Trophoblast cell (in vitro differentiated cells and primary cell): ENCODE measurements around the gene RAP1A.

ENCODE experiments used
- DNase-seq, 2 donors: peaks; one replicate each; pipeline ENCODE4 v3.0.0-alpha.2; 2016
- H2AFZ ChIP-seq: 2 replicates; pipeline ENCODE4 v1.6.1; 2013; ENCODE audit warnings: low read length, moderate library complexity, mild to moderate bottlenecking; ENCODE audit not compliant: insufficient read depth, poor library complexity
- H2AK5ac ChIP-seq: 2 replicates; pipeline ENCODE4 v1.6.1; 2013; ENCODE audit warnings: mild to moderate bottlenecking, low read length
- H2BK120ac ChIP-seq: 2 replicates; pipeline ENCODE4 v1.6.1; 2013; ENCODE audit warnings: low read length, mild to moderate bottlenecking, moderate library complexity; ENCODE audit not compliant: insufficient read depth, poor library complexity
- H2BK12ac ChIP-seq: 2 replicates; pipeline ENCODE4 v1.6.1; 2013; ENCODE audit warnings: mild to moderate bottlenecking, low read length, moderate library complexity
- H2BK5ac ChIP-seq: 2 replicates; pipeline ENCODE4 v1.6.1; 2013; ENCODE audit warnings: low read length, low read depth, moderate library complexity, mild to moderate bottlenecking; ENCODE audit not compliant: poor library complexity
- H3K14ac ChIP-seq: 2 replicates; pipeline ENCODE4 v1.6.1; 2013; ENCODE audit warnings: mild to moderate bottlenecking, low read length
- H3K18ac ChIP-seq: 2 replicates; pipeline ENCODE4 v1.6.1; 2013; ENCODE audit warnings: mild to moderate bottlenecking, low read length
- H3K23ac ChIP-seq: 2 replicates; pipeline ENCODE4 v1.6.1; 2013; ENCODE audit warnings: low read length
- H3K27ac ChIP-seq: 2 replicates; pipeline ENCODE4 v1.5.1; 2013; ENCODE audit warnings: low read depth, mild to moderate bottlenecking, inconsistent platforms, low read length, moderate library complexity
- H3K27me3 ChIP-seq: 2 replicates; pipeline ENCODE4 v1.6.1; 2013; ENCODE audit warnings: inconsistent platforms, mild to moderate bottlenecking, low read length, moderate library complexity; ENCODE audit not compliant: insufficient read depth
- H3K36me3 ChIP-seq, 2 experiments: 1 replicate in 1 of 2; 2 replicates in 1 of 2; pipeline ENCODE4 v1.6.1; 2013; ENCODE audit warnings: low read length in 2 of 2, mild to moderate bottlenecking in 2 of 2, moderate library complexity in 1 of 2; ENCODE audit not compliant: insufficient read depth in 2 of 2, control insufficient read depth in 1 of 2
- H3K4ac ChIP-seq: 2 replicates; pipeline ENCODE4 v1.6.1; 2013; ENCODE audit warnings: low read depth, mild to moderate bottlenecking, low read length, moderate library complexity
- H3K4me1 ChIP-seq, 2 experiments: 1 replicate in 1 of 2; 2 replicates in 1 of 2; pipeline ENCODE4 v1.6.1; 2013; ENCODE audit warnings: low read length in 2 of 2, mild to moderate bottlenecking in 2 of 2, moderate library complexity in 1 of 2; ENCODE audit not compliant: insufficient read depth in 2 of 2, control insufficient read depth in 1 of 2
- H3K4me2 ChIP-seq: 2 replicates; pipeline ENCODE4 v1.6.1; 2013; ENCODE audit warnings: inconsistent platforms, mild to moderate bottlenecking, low read length, moderate library complexity
- H3K4me3 ChIP-seq: 2 replicates; pipeline ENCODE4 v1.5.1; 2013; ENCODE audit warnings: mild to moderate bottlenecking, low read depth, low read length, inconsistent platforms
- H3K79me1 ChIP-seq: one replicate; pipeline ENCODE4 v1.6.1; 2013; ENCODE audit warnings: low read length
- H3K79me2 ChIP-seq: 2 replicates; pipeline ENCODE4 v1.6.1; 2013; ENCODE audit warnings: low read length, mild to moderate bottlenecking; ENCODE audit not compliant: control insufficient read depth, insufficient read depth, poor library complexity
- H3K9ac ChIP-seq: 2 replicates; pipeline ENCODE4 v1.6.1; 2013; ENCODE audit warnings: mild to moderate bottlenecking, low read length
- H3K9me3 ChIP-seq: 2 replicates; pipeline ENCODE4 v1.6.1; 2013; ENCODE audit warnings: low read depth, mild to moderate bottlenecking, control low read depth, inconsistent platforms, low read length; ENCODE audit not compliant: insufficient read depth
- H4K12ac ChIP-seq: 2 replicates; pipeline ENCODE4 v1.6.1; 2013; ENCODE audit warnings: low read depth, mild to moderate bottlenecking, low read length, moderate library complexity
- H4K8ac ChIP-seq: 2 replicates; pipeline ENCODE4 v1.6.1; 2013; ENCODE audit warnings: low read depth, mild to moderate bottlenecking, low read length, moderate library complexity
- H4K91ac ChIP-seq: one replicate; pipeline ENCODE4 v1.6.1; 2013; ENCODE audit warnings: low read depth, mild to moderate bottlenecking, low read length, moderate library complexity
- WGBS: extraction: QIAGEN DNeasy Blood & Tissue Kit; methylation state at CpG from one replicate; pipeline ENCODE4 v1.1.7; 2013; ENCODE audit warnings: missing lambda C conversion rate; ENCODE audit not compliant: insufficient read length, insufficient coverage; ENCODE audit errors: extremely low coverage; 5-methylcytosine and 5-hydroxymethylcytosine counted together

RAP1A gene

DNA sequence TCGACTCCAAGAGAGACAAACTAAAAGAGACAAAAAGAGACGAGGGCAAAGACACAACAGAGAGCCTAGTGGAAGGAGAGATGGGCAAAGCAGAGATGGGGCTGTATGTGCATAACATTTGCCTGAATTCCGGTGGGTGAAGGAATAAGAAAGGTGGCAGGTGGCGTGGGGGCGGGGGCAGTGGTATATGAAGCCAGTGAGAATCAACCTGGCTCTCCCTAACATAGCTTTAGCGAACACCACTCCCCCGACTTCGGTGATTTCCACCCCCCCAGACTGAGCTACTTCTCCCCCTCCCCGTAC lies 118.5 kb downstream of the RAP1A start:
- Histone ChIP-seq H3K14ac (no peak overlapping the region), H3K4me3 (no peak overlapping the region), H3K4ac (no peak overlapping the region), H3K79me2 (no peaks in the 10 kb centered on the region), H3K4me1 (peaks cover 17% of the 10 kb centered on the region in 2 experiments), H3K36me3 (no peaks in the 10 kb centered on the region), H3K4me2 (peak overlapping the region; percentile 88), H2AFZ (no peak overlapping the region), H3K27me3 (peaks cover 30% of the 10 kb centered on the region), H4K12ac (no peak overlapping the region), H3K79me1 (peaks cover 3% of the 10 kb centered on the region), H3K23ac (no peak overlapping the region), H3K9ac (no peak overlapping the region), H2BK5ac (no peak overlapping the region), H2BK12ac (no peak overlapping the region), H4K8ac (no peak overlapping the region), H2AK5ac (no peak overlapping the region), H3K27ac (no peak overlapping the region), H2BK120ac (no peak overlapping the region), H3K9me3 (peaks cover 3% of the 10 kb centered on the region), H3K18ac (no peak overlapping the region), H4K91ac (no peak overlapping the region)
- no CpG with 5 or more reads among the region's 9 CpGs for WGBS
- no peak for DNase-seq

- H3K4me1 ChIP-seq: peaks cover 17% of the 10 kb centered on the region in 2 experiments
- peak overlapping the region; percentile 4 for H4K91ac ChIP-seq
- peak; percentile 36 to 56 for DNase-seq
- no peak overlapping the region for H4K12ac ChIP-seq
- peak overlapping the region; percentile 27 for H2AFZ ChIP-seq
- H3K79me1 ChIP-seq: peaks cover 3% of the 10 kb centered on the region
- peak overlapping the region; percentile 37 for H3K18ac ChIP-seq
- H3K9ac ChIP-seq: peak overlapping the region; percentile 19
- H3K79me2 ChIP-seq: no peaks in the 10 kb centered on the region
- H2BK12ac ChIP-seq: no peak overlapping the region
- peak overlapping the region; percentile 61 for H3K14ac ChIP-seq
- H3K27ac ChIP-seq: no peak overlapping the region
- H3K4ac ChIP-seq: peak overlapping the region; percentile 22
- no peaks in the 10 kb centered on the region for H3K36me3 ChIP-seq
- H3K4me2 ChIP-seq: peak overlapping the region; percentile 88
- H2AK5ac ChIP-seq: no peak overlapping the region
- no CpG with 5 or more reads among the region's 61 CpGs for WGBS
- H3K27me3 ChIP-seq: peaks cover 30% of the 10 kb centered on the region
- H3K9me3 ChIP-seq: peaks cover 3% of the 10 kb centered on the region
- H2BK5ac ChIP-seq: no peak overlapping the region
- peak overlapping the region; percentile 5 for H4K8ac ChIP-seq
- peak overlapping the region; percentile 30 for H2BK120ac ChIP-seq
- H3K4me3 ChIP-seq: peak overlapping the region; percentile 62
- no peak overlapping the region for H3K23ac ChIP-seq
Observed at GRCh38 chr1:111738436-111739193, 119.0 kb downstream of the RAP1A start.

DNA sequence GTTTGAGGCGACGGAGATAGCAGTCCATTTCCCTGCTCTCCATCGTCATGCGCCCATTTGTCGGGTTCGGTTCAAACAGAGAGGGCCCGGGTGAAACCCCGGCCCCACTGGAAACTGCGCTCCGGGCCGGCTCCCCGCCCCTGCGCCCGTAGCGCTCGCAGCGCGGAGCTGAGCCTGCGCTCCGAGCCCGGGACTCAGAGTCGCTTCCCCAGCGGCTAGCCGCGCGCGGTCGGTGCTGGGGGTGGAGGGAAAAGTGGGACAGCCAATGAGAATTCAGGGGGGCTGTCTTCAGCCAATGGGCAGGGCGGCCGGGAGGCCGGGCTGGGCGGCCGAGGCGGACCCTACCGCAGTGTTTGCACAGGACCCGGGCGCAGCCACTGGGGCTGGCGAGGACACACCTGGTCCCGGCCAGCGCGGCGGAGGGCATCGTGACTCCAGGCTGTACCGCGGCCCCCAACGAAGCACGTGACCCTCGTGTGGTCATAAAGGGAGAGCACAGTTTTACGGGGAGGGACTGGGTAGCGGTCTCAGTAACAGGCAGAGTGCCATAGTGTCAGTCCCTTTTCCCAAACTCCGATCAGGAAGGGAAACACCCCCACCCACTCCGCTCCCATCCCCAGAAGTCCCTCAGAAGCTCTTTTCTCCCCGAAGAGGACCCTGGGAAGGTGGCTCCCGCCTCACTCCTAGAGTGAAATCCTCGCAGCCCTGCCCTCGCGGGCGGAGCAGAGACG lies 119.8 kb downstream of the RAP1A start, which contains the start of gene INKA2:
INKA2 (minus strand) TSS at position 202 of the 731 bp plus-strand sequence; CDS start at position 49, 153 bp downstream.
- Histone ChIP-seq H3K4me1 (peaks cover 17% of the 10 kb centered on the region in 2 experiments), H3K79me2 (no peaks in the 10 kb centered on the region), H2AFZ (peak within 1 kb of the TSS; percentile 69), H4K8ac (peak within 1 kb of the TSS; percentile 5), H3K14ac (peak within 1 kb of the TSS; percentile 61), H3K79me1 (peaks cover 3% of the 10 kb centered on the region), H3K23ac (no peak within 1 kb of the TSS), H3K36me3 (no peaks in the 10 kb centered on the region), H3K4me3 (peak within 1 kb of the TSS; percentile 62), H3K27ac (no peak within 1 kb of the TSS), H2BK12ac (no peak within 1 kb of the TSS), H2BK5ac (no peak within 1 kb of the TSS), H4K12ac (no peak within 1 kb of the TSS), H3K9ac (peak within 1 kb of the TSS; percentile 19), H3K4me2 (peak within 1 kb of the TSS; percentile 88), H2AK5ac (no peak within 1 kb of the TSS), H3K18ac (peak within 1 kb of the TSS; percentile 37), H3K9me3 (peaks cover 3% of the 10 kb centered on the region), H3K27me3 (peaks cover 30% of the 10 kb centered on the region), H4K91ac (peak within 1 kb of the TSS; percentile 4), H2BK120ac (peak within 1 kb of the TSS; percentile 30), H3K4ac (peak within 1 kb of the TSS; percentile 22)
- no CpG with 5 or more reads among the region's 59 CpGs for WGBS
- DNase-seq: peak; percentile 54 to 57

DNA sequence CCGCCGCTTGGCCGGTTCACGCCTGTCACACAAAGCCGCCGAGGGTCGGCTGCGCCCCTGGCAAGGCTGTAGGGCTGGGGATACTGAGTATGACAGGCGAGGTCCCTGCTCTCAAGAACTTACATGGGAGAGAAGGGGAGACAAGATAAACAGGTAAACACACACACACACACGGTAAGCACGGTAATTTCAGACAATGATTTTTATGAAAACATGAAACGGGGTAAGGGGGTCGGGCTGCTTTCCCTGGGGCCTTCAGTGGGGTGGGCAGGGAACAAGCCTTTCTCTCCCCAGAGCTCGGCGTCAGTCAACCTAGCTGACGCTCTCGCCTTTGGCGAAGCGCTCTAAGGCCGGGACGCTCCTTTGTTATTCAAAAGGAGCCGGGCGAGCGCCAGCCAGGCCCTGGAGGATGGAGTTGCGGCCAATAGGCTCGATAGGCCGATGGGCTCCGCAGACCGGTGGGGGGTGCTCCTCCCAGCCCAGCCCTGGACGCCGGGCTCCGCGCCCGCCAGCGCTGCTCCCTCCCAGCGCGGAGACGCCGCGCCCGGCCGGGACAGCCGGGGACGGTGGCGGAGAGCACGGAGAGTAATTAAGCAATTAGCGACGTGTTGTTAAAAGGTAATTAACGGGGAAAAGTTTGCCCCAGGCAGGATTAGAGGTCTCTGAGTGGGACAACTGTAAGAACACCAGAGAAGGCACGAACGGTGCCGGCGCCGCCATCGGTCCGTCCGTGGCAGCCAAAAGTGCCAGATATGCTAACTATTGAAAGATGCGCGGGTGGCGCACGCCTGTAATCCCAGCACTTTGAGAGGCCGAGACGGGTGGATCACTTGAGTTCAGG lies 120.6 kb downstream of the RAP1A start:
- Histone ChIP-seq H4K12ac (no peak overlapping the region), H3K79me1 (peaks cover 3% of the 10 kb centered on the region), H3K27ac (no peak overlapping the region), H3K9ac (no peak overlapping the region), H3K27me3 (peaks cover 30% of the 10 kb centered on the region), H3K79me2 (no peaks in the 10 kb centered on the region), H3K4me2 (peak overlapping the region; percentile 88), H3K4ac (no peak overlapping the region), H4K8ac (no peak overlapping the region), H2BK120ac (no peak overlapping the region), H3K4me1 (peaks cover 17% of the 10 kb centered on the region in 2 experiments), H3K23ac (no peak overlapping the region), H3K14ac (no peak overlapping the region), H2AFZ (peak overlapping the region; percentile 69), H3K36me3 (no peaks in the 10 kb centered on the region), H3K9me3 (peaks cover 3% of the 10 kb centered on the region), H3K18ac (no peak overlapping the region), H2BK5ac (no peak overlapping the region), H2BK12ac (no peak overlapping the region), H4K91ac (no peak overlapping the region), H3K4me3 (no peak overlapping the region), H2AK5ac (no peak overlapping the region)
- no CpG with 5 or more reads among the region's 63 CpGs for WGBS
- peak; percentile 47 to 55 for DNase-seq
